VCaP (cell line): Measurements from ENCODE around the gene PARD3B.

Experiments used
- H3K27ac ChIP-seq: fragments of 450-650 bp; 2 replicates; pipeline ENCODE4 v1.5.1; 2017
- CTCF ChIP-seq: fragments of 450-650 bp; conservative IDR thresholded peaks from 2 replicates; pipeline ENCODE4 v1.5.1; 2017; ENCODE audit warnings: mild to moderate bottlenecking, moderate library complexity

Gene PARD3B

DNA sequence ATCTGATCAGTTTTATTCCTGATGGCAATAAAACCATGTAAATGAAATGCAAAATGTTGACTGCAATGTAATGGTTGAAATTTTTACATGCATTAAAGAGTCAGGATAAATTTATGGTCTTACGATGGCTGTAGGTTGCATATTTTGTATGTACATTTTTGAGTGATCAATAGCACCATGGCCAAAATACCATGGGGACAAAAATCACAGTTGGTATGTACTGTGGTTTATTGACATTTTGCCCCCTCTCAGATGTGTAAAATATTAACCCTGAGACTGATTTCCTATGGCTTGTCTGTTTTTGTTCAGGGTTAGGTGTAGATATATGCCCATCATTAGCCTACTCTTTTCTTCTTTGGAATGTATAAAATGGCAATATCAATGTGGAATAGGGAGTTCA is 138.1 kb downstream of the PARD3B start:
- TF ChIP-seq CTCF, result no peak
- no peak overlapping the region for H3K27ac ChIP-seq

DNA sequence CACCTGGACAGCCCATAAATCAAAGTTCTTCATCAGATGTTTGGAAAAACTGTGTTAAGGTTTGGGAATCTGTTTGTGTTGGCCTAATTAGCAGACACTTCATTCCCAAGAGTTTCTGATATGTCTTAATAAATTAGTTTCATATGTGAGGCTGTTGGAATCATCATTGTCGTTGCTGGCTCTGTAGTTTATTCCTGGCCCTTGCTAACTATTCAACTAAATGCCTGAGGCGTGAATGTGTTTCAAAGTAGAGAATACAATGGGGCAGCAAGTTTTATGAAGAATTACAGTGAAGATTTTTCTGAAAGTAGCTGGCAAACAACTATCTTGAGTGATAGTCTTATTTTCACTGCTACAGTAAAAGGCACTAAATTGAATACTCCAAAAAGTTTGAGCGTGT is 141.1 kb downstream of the PARD3B start:
- no peak overlapping the region for H3K27ac ChIP-seq
- TF ChIP-seq CTCF, result no peak

- TF ChIP-seq CTCF, result no peak
- no peak overlapping the region for H3K27ac ChIP-seq
Observed at GRCh38 chr2:204687776-204688175, 142.5 kb downstream of the PARD3B start.

- no peak overlapping the region for H3K27ac ChIP-seq
- TF ChIP-seq CTCF, result peak; percentile 87
Observed at GRCh38 chr2:204691911-204692510, 146.7 kb downstream of the PARD3B start.

GRCh38 chr2:204692790-204693189 is 147.5 kb downstream of the PARD3B start:
- no peak overlapping the region for H3K27ac ChIP-seq
- TF ChIP-seq CTCF, result no peak

- no peak overlapping the region for H3K27ac ChIP-seq
- no peak for TF ChIP-seq CTCF
Observed at GRCh38 chr2:204693262-204693661, 148.0 kb downstream of the PARD3B start.

- no peak overlapping the region for H3K27ac ChIP-seq
Observed at GRCh38 chr2:204695506-204695905, 150.2 kb downstream of the PARD3B start.

More at GRCh38 chr2:204695506-204695905, 150.2 kb downstream of the PARD3B start:
- no peak for TF ChIP-seq CTCF
